ENCODE data around the gene OR1B1.

GRCh38 chr9:122605691-122606090, 51.7 kb downstream of the OR1B1 start:
- TF ChIP-seq CTCF (conservative IDR thresholded peaks at IDR 0.05): no peak
- TF ChIP-seq EZH2 (IDR thresholded peaks at IDR 0.05; ENCODE audit: low read depth): no peak

All from PC-9 (cell line).